K562 (cell line): Measurements from ENCODE around the gene PRKAR1B. TPM values are rescaled to one million over a fixed set of nuclear protein-coding genes. Genes with fewer than 3 reads are reported as not detected.

Experiments
- ATAC-seq: fragments of 200-7000 bp; cut with Tn5 transposase; 3 replicates; pipeline ENCODE4 v1.9.1; 2020; ENCODE audit warnings: moderate library complexity
- BruUV-seq: library from RNA; stranded (reverse); fragments of 400-500 nt; replicated peaks from 2 replicates; lab custom pipeline; 2021; lab: Mats Ljungman, UMichigan
- CTCF ChIA-PET: fragments of 300-600 bp; formaldehyde crosslinking; extraction: SDS; loops from one replicate; lab custom pipeline; 2021; ENCODE audit warnings: low intra/inter-chr PET ratio; lab: Yijun Ruan, JAX
- POLR2A ChIA-PET: fragments of 300-600, 350-650 bp; sonication (Branson Sonifier 250); formaldehyde crosslinking; extraction: SDS; loops from one replicate; lab custom pipeline; 2021; ENCODE audit warnings: antibody characterized with exemption, inconsistent platforms; lab: Yijun Ruan, JAX
- DNase-seq, 4 experiments: peaks; one replicate each; pipeline versions ENCODE4 v3.0.0 to v3.0.0-alpha.2; 2011 to 2018; ENCODE audit warnings: low spot score in 3 of 4, mixed read lengths in 3 of 4; ENCODE audit errors: extremely low read depth in 1 of 4
- FAIRE-seq: peaks from 2 replicates; lab custom pipeline; 2011; peaks lifted over from hg19 to GRCh38; lab: Jason Lieb, UNC
- H2AFZ ChIP-seq: 2 replicates; pipeline ENCODE4 v1.6.0; 2011; ENCODE audit warnings: low read depth, low read length, control low read depth, inconsistent platforms
- H3K27ac ChIP-seq: fragments of 200-600 bp; 3 replicates; pipeline ENCODE4 v1.8.0; 2011; ENCODE audit warnings: low read depth, mild to moderate bottlenecking, control low read depth, inconsistent platforms, low read length, moderate library complexity, mixed read lengths; ENCODE audit errors: extremely low read depth
- H3K27me3 ChIP-seq, 2 experiments: fragments of 300-600 bp in 1 of 2; 2 replicates in 1 of 2; 3 replicates in 1 of 2; pipeline versions ENCODE4 v1.6.0 to v1.8.0; 2011; ENCODE audit warnings: inconsistent platforms in 2 of 2, low read length in 2 of 2, mild to moderate bottlenecking in 1 of 2, mixed read lengths in 1 of 2, moderate library complexity in 1 of 2; ENCODE audit not compliant: control insufficient read depth in 2 of 2, insufficient read depth in 2 of 2
- H3K36me3 ChIP-seq: fragments of 300-600 bp; 3 replicates; pipeline ENCODE4 v1.8.0; 2011; ENCODE audit warnings: mild to moderate bottlenecking, low read length, inconsistent platforms; ENCODE audit not compliant: control insufficient read depth, insufficient read depth
- H3K4me1 ChIP-seq, 2 experiments: fragments of 200-600 bp in 1 of 2; replicated peaks in 1 of 2; 2 replicates in 1 of 2; 3 replicates in 1 of 2; pipeline versions ENCODE4 v1.5.1 to v1.8.0; 2011; ENCODE audit warnings: inconsistent platforms in 2 of 2, low read length in 2 of 2, mild to moderate bottlenecking in 1 of 2, mixed read lengths in 1 of 2, moderate library complexity in 1 of 2; ENCODE audit not compliant: control insufficient read depth in 2 of 2, insufficient read depth in 2 of 2
- H3K4me2 ChIP-seq: 2 replicates; pipeline ENCODE4 v1.6.1; 2011; ENCODE audit warnings: low read length, control low read depth, inconsistent platforms, mixed read lengths; ENCODE audit not compliant: insufficient read depth
- H3K4me3 ChIP-seq: fragments of 200-600 bp; sonication (generic), shearing (Covaris generic); 2 replicates; pipeline ENCODE4 v1.5.1; 2016; ENCODE audit warnings: control low read depth, inconsistent platforms
- H3K79me2 ChIP-seq: fragments of 200-600 bp; 3 replicates; pipeline ENCODE4 v1.8.0; 2011; ENCODE audit warnings: low read length, inconsistent platforms; ENCODE audit not compliant: control insufficient read depth, insufficient read depth
- H3K9ac ChIP-seq, 2 experiments: 2 replicates each; pipeline versions ENCODE4 v1.6.0 to v1.6.1; 2011; ENCODE audit warnings: low read depth in 2 of 2, low read length in 2 of 2, control low read depth in 1 of 2, inconsistent platforms in 1 of 2, mild to moderate bottlenecking in 1 of 2, mixed read lengths in 1 of 2; ENCODE audit not compliant: insufficient read depth in 1 of 2
- H3K9me1 ChIP-seq: one replicate; pipeline ENCODE4 v1.6.0; 2011; ENCODE audit warnings: inconsistent platforms, mild to moderate bottlenecking, low read length, moderate library complexity; ENCODE audit not compliant: control insufficient read depth, insufficient read depth
- H3K9me3 ChIP-seq: replicated peaks from 2 replicates; pipeline ENCODE4 v1.5.1; 2011; ENCODE audit warnings: low read depth, low read length, inconsistent platforms; ENCODE audit not compliant: control insufficient read depth, insufficient read depth
- H4K20me1 ChIP-seq: replicated peaks from 2 replicates; pipeline ENCODE4 v1.6.1; 2011; ENCODE audit warnings: low read length, inconsistent platforms, mixed read lengths; ENCODE audit not compliant: control insufficient read depth, insufficient read depth
- HDGF ChIP-seq: fragments of 450-650 bp; IDR thresholded peaks from 2 replicates; pipeline ENCODE4 v1.6.1; 2016
- KHSRP ChIP-seq: fragments of 450-650 bp; IDR thresholded peaks from 2 replicates; pipeline ENCODE4 v1.6.1; 2017
- SMAD2 ChIP-seq: fragments of 150-350 bp; IDR thresholded peaks from 2 replicates; pipeline ENCODE4 v1.6.1; 2014; ENCODE audit warnings: low read depth, mild to moderate bottlenecking, low read length
- SMARCB1 ChIP-seq: IDR thresholded peaks from 2 replicates; pipeline ENCODE4 v1.6.1; 2011; ENCODE audit warnings: improper control_type of control experiment, low read depth; ENCODE audit not compliant: insufficient read length
- SPI1 ChIP-seq: IDR thresholded peaks from 2 replicates; pipeline ENCODE4 v1.6.1; 2011; ENCODE audit warnings: low read depth, low read length, control low read depth, borderline replicate concordance
- ZNF184 ChIP-seq: sonication (generic); formaldehyde crosslinking; IDR thresholded peaks from 2 replicates; pipeline ENCODE4 v1.5.0; 2020; ENCODE audit warnings: missing genetic modification reagents
- WGBS: fragments of 100-300 bp; shearing (Covaris generic); methylation state at CpG from one replicate; pipeline ENCODE4 v1.1.6; 2016; ENCODE audit warnings: low coverage, mixed read lengths; ENCODE audit not compliant: insufficient coverage; ENCODE audit errors: missing lambda C conversion rate; 5-methylcytosine and 5-hydroxymethylcytosine counted together
- in situ Hi-C: fragments of 300-500 bp; cut with MboI; formaldehyde crosslinking; loops from 4 replicates; pipeline ENCODE4 v1.15.0; 2018; ENCODE audit warnings: inconsistent platforms, mixed read lengths
- intact Hi-C: fragments of 100-400 bp; cut with micrococcal nuclease; formaldehyde crosslinking; loops from 2 replicates; pipeline ENCODE4 v1.14.2; 2022
- polyA plus RNA-seq, 8 experiments: library from polyadenylated mRNA; depleted of rRNA in 4 of 8; stranded (reverse) in 5 of 8; unstranded in 3 of 8; fragments of >200 nt; fragmentation: Nextera tagmentation in 2 of 8; fragmentation: Illumina TruSeq in 1 of 8; extraction: Ambion mirVana in 2 of 8; extraction: Trizol in 1 of 8; gene quantifications; 2 replicates each; pipeline versions ENCODE4 v1.2.1 to v1.2.3, GENCODE V29; 2011 to 2014; ENCODE audit warnings: inconsistent platforms in 1 of 8, missing spikeins in 1 of 8
- total RNA-seq, 7 experiments: library from RNA; depleted of rRNA in 6 of 7; stranded (reverse); fragments of >200 nt in 6 of 7; fragmentation: Illumina TruSeq in 2 of 7; extraction: Trizol in 2 of 7; gene quantifications; 2 replicates each; pipeline versions ENCODE4 v1.2.1 to v1.2.3, GENCODE V29; 2011 to 2021; ENCODE audit warnings: low replicate concordance in 1 of 7
- TF ChIP-seq, protein P1 (sequence below): fragments of 450-650 bp; conservative IDR thresholded peaks from 2 replicates; pipeline ENCODE4 v1.6.1; 2016; ENCODE audit warnings: missing genetic modification characterization, low read depth, mild to moderate bottlenecking, control low read depth, missing compliant biosample characterization
- TF ChIP-seq, protein P2 (sequence below), 2 experiments: fragments of 250-450 bp in 1 of 2; fragments of 450-650 bp in 1 of 2; sonication (Bioruptor Pico) in 1 of 2; IDR thresholded peaks; 2 replicates each; pipeline versions ENCODE4 v1.6.1 to v1.8.0; 2016 to 2021; ENCODE audit warnings: mild to moderate bottlenecking in 2 of 2, moderate library complexity in 2 of 2, missing compliant biosample characterization in 1 of 2, missing genetic modification characterization in 1 of 2
- TF ChIP-seq, protein P3 (sequence below): sonication (generic); formaldehyde crosslinking; IDR thresholded peaks from 2 replicates; pipeline ENCODE4 v1.8.0; 2022; ENCODE audit warnings: missing genetic modification reagents, mild to moderate bottlenecking, borderline replicate concordance
- TF ChIP-seq, protein P4 (sequence below): sonication (generic); formaldehyde crosslinking; IDR thresholded peaks from 2 replicates; pipeline ENCODE4 v1.4.0; 2020; ENCODE audit warnings: mild to moderate bottlenecking, missing genetic modification reagents

PRKAR1B gene
- total and polyA plus RNA-seq, 9 of the 15 experiments (the other 6 are each of a cell fraction or from before 2014, with no cell fraction given) = 0.99 to 30.5 (median 12.7) TPM

DNA sequence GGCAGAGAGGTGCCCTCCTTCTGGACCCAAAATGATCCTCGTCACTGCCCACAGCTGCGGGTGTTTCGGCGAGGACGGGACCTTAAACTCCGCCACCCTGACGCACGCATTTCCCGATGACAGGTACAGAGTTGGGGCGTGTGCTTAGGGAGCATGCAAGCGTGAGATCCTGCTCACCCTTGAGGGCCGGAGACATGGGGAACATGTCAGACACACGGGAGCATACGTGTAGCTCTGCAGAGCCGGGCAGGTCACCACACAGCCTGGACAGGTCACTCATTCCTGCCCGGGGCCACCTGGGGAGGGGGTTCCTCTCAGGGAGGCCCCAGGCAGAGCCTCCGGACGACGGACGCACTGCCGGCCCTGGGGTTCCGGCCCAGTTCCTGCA lies 149.8 kb downstream of the PRKAR1B start:
- WGBS = 92% methylated on average over 20 of the region's 22 CpGs
- no peak for DNase-seq
- H3K79me2 ChIP-seq = no peaks in the 10 kb centered on the region
- H3K27ac ChIP-seq = no peak overlapping the region
- in situ Hi-C loops (no loop called here), intact Hi-C loops (no loop called here)
- H3K27me3 ChIP-seq = no peaks in the 10 kb centered on the region
- no peak overlapping the region for H3K4me2 ChIP-seq
- H3K4me1 ChIP-seq = peaks cover 0 to 20% of the 10 kb centered on the region in 2 experiments; a peak in 1 of 5 replicates
- no peak overlapping the region; a peak in 1 of 4 replicates for H3K9ac ChIP-seq
- no peak for FAIRE-seq
- H3K9me1 ChIP-seq = peaks cover 4% of the 10 kb centered on the region
- H4K20me1 ChIP-seq = no peaks in the 10 kb centered on the region
- peaks cover 17% of the 10 kb centered on the region; the same call in 2 of the 3 replicates for H3K36me3 ChIP-seq
- no peak overlapping the region for H2AFZ ChIP-seq
- ChIA-PET CTCF (no interaction called here), POLR2A (no interaction called here)
- no peak for ATAC-seq
- no TSS peak for BruUV-seq
- no peak overlapping the region for H3K4me3 ChIP-seq
- TF ChIP-seq KHSRP (no peak), SPI1 (no peak), HDGF (no peak), SMARCB1 (no peak), SMAD2 (no peak), ZNF184 (CRISPR knock-in tag) (no peak)
- TF ChIP-seq, protein P1, sequence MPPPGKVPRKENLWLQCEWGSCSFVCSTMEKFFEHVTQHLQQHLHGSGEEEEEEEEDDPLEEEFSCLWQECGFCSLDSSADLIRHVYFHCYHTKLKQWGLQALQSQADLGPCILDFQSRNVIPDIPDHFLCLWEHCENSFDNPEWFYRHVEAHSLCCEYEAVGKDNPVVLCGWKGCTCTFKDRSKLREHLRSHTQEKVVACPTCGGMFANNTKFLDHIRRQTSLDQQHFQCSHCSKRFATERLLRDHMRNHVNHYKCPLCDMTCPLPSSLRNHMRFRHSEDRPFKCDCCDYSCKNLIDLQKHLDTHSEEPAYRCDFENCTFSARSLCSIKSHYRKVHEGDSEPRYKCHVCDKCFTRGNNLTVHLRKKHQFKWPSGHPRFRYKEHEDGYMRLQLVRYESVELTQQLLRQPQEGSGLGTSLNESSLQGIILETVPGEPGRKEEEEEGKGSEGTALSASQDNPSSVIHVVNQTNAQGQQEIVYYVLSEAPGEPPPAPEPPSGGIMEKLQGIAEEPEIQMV (tag) = no peak
- TF ChIP-seq, protein P2, sequence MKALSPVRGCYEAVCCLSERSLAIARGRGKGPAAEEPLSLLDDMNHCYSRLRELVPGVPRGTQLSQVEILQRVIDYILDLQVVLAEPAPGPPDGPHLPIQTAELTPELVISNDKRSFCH (CRISPR knock-in tag; IDR thresholded peaks at IDR 0.05) = no peak
- TF ChIP-seq, protein P2 (tag; IDR thresholded peaks at IDR 0.05) = no peak
- TF ChIP-seq, protein P3, sequence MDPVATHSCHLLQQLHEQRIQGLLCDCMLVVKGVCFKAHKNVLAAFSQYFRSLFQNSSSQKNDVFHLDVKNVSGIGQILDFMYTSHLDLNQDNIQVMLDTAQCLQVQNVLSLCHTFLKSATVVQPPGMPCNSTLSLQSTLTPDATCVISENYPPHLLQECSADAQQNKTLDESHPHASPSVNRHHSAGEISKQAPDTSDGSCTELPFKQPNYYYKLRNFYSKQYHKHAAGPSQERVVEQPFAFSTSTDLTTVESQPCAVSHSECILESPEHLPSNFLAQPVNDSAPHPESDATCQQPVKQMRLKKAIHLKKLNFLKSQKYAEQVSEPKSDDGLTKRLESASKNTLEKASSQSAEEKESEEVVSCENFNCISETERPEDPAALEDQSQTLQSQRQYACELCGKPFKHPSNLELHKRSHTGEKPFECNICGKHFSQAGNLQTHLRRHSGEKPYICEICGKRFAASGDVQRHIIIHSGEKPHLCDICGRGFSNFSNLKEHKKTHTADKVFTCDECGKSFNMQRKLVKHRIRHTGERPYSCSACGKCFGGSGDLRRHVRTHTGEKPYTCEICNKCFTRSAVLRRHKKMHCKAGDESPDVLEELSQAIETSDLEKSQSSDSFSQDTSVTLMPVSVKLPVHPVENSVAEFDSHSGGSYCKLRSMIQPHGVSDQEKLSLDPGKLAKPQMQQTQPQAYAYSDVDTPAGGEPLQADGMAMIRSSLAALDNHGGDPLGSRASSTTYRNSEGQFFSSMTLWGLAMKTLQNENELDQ = no peak
- TF ChIP-seq, protein P4, sequence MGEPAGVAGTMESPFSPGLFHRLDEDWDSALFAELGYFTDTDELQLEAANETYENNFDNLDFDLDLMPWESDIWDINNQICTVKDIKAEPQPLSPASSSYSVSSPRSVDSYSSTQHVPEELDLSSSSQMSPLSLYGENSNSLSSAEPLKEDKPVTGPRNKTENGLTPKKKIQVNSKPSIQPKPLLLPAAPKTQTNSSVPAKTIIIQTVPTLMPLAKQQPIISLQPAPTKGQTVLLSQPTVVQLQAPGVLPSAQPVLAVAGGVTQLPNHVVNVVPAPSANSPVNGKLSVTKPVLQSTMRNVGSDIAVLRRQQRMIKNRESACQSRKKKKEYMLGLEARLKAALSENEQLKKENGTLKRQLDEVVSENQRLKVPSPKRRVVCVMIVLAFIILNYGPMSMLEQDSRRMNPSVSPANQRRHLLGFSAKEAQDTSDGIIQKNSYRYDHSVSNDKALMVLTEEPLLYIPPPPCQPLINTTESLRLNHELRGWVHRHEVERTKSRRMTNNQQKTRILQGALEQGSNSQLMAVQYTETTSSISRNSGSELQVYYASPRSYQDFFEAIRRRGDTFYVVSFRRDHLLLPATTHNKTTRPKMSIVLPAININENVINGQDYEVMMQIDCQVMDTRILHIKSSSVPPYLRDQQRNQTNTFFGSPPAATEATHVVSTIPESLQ (CRISPR knock-in tag) = no peak
- no peaks in the 10 kb centered on the region for H3K9me3 ChIP-seq
